Parathyroid adenoma (tissue), 2 donors: Measurements from ENCODE around the gene RPS27L.

Source experiments
- H2AFZ ChIP-seq: fragments of 300-600 bp; sonication (generic); one replicate; pipeline ENCODE4 v1.7.0; 2017; ENCODE audit warnings: antibody characterized with exemption, mild to moderate bottlenecking
- H3K27ac ChIP-seq: fragments of 300-600 bp; sonication (generic); one replicate; pipeline ENCODE4 v1.7.0; 2017
- H3K27me3 ChIP-seq: fragments of 300-600 bp; sonication (generic); one replicate; pipeline ENCODE4 v1.7.0; 2017; ENCODE audit warnings: low read length; ENCODE audit not compliant: control insufficient read depth, insufficient read depth
- H3K36me3 ChIP-seq: fragments of 300-600 bp; sonication (generic); one replicate; pipeline ENCODE4 v1.7.0; 2017; ENCODE audit warnings: low read length; ENCODE audit not compliant: control insufficient read depth, insufficient read depth
- H3K4me1 ChIP-seq: fragments of 300-600 bp; sonication (generic); one replicate; pipeline ENCODE4 v1.7.0; 2017; ENCODE audit warnings: control low read depth
- H3K4me2 ChIP-seq: fragments of 300-600 bp; sonication (generic); one replicate; pipeline ENCODE4 v1.7.0; 2017; ENCODE audit warnings: low read length
- H3K4me3 ChIP-seq: fragments of 300-600 bp; sonication (generic); one replicate; pipeline ENCODE4 v1.7.0; 2017; ENCODE audit warnings: low read depth, low read length
- H3K79me2 ChIP-seq: fragments of 300-600 bp; sonication (generic); one replicate; pipeline ENCODE4 v1.7.0; 2017; ENCODE audit warnings: control low read depth
- H3K9ac ChIP-seq: fragments of 300-600 bp; sonication (generic); one replicate; pipeline ENCODE4 v1.7.0; 2017; ENCODE audit warnings: mild to moderate bottlenecking
- H3K9me3 ChIP-seq: fragments of 300-600 bp; sonication (generic); one replicate; pipeline ENCODE4 v1.7.0; 2017; ENCODE audit warnings: low read length; ENCODE audit not compliant: control insufficient read depth
- CTCF ChIP-seq: fragments of 300-600 bp; sonication (generic); IDR thresholded peaks from one replicate; pipeline ENCODE4 v1.7.0; 2017; ENCODE audit warnings: antibody characterized with exemption, mild to moderate bottlenecking
- donor health status: primary hyperparathyroidism.

RPS27L gene

DNA sequence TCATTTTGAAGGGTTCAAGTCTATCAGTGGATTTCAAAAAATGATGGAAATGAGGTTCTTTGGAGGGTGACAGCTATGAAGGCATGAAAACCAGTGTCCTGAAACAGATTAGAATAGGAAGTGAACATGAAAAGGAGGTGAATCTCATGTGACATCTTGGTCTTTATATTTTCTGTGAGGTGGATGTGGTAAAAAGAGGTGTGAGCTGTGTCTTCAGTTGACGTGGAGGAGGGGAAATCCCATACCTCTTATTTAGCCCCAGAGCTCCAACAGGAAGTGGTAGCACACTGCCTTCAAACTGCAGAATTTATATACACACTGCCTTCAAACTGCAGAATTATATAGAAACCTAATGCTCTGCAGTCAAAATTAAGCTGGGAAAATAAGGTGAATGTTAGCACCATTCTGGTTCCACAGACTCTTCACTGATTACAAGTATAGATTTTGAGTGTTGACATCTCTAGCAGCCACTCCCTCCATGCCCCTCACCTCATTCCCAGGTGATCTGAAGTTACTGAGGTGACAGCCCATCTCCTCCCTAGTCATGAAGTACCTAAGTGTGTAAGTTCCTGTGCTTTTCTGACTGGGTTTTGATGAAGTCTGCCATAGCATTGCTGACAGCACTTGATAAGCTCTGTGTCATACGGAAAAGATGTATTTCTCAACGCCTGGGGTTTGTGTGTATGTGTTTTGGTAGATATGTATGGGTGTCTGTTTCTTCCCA, 34.8 kb upstream of the RPS27L start:
- Histone ChIP-seq H3K4me1 (no peaks in the 10 kb centered on the region), H3K4me2 (no peak overlapping the region), H3K9me3 (no peaks in the 10 kb centered on the region), H3K27ac (no peak overlapping the region), H3K4me3 (no peak overlapping the region), H3K36me3 (no peaks in the 10 kb centered on the region), H3K9ac (no peak overlapping the region), H3K79me2 (peaks cover 11% of the 10 kb centered on the region), H2AFZ (no peak overlapping the region), H3K27me3 (no peaks in the 10 kb centered on the region)
- no peak for TF ChIP-seq CTCF

DNA sequence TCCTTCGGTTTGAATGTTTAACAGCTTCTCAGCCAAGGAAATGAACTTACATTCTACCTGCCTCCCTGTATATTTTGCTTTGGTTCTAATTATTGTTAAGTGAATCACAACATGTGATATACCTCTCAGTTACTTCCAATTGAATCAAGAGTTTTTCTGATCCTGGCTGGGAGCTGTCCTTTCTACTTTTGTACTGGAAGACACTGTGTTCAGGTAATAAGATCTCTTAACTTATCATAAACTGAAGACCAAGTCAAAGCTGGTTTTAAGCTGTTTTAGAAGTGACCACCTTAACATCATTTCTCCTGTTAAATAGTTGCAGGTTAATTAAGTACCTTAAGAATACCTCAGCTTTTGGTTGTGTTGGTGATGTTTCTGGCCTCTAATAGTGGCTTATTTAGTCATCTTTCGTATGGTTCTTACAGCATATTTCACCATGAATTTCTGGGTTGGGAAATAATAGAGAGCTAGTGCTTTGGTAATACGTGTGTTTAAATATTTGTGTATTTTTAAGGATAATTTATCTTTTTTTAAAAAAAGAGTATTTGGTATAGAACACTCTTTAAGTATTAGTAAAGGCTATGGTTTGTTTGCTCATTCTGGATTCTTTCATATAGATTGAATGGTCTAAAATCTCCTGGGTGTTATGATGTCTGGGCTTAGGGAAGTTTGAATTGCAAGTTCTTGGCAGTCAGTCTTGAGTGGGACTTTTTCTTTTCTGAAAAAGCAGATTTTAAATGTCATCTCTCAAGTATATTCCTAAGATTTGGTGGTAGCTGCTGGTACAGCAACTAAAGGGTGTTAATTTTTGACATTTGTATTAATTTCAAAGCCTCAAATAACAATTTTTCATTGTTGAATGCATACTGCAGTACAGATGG, 33.7 kb upstream of the RPS27L start:
- TF ChIP-seq CTCF, result no peak
- Histone ChIP-seq H3K27ac (no peak overlapping the region), H3K4me3 (no peak overlapping the region), H3K4me2 (no peak overlapping the region), H3K4me1 (no peaks in the 10 kb centered on the region), H3K9ac (no peak overlapping the region), H3K79me2 (peaks cover 11% of the 10 kb centered on the region), H2AFZ (no peak overlapping the region), H3K36me3 (no peaks in the 10 kb centered on the region), H3K27me3 (no peaks in the 10 kb centered on the region), H3K9me3 (no peaks in the 10 kb centered on the region)

DNA sequence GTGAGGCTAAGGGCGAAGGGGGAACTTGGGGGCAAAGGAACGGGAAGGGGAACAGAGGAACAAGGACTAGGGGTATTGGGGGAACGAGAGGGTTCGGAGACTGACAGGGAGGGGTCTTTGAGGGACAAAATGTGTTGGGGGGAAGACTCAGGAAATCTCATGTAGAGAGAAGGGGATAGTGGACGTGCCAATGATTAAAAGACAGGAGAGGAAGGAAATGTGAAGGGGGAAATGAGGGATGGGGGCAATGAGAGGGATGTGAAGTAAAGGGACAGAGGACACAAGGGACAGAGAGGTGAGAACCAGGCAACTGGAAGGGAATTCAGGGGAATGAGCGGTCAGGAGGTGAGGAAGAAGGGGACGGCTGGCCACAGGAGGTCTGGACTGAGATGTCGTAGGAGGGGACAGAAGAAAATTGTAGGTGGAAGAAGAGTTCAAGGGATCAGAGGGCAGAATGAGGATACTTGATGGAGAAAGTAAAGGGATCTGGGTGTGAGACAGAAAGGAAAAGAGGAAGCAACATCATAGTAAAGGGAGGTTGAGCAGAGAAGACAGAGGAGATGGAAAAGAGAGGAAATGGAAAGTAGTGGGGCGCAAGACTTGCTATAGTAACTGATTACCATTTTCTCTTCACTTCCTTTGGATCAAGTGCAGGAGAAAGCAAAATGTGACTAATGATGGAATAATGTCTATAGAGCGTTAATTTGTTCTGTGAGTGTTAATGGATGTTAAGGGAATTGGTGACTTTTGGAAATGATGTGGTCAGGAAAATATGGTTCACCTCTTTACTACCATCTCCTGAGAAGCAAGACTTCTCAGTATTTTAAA, 32.9 kb upstream of the RPS27L start:
- no peaks in the 10 kb centered on the region for H3K9me3 ChIP-seq
- peak overlapping the region; percentile 89 for H2AFZ ChIP-seq
- H3K79me2 ChIP-seq, result peaks cover 11% of the 10 kb centered on the region
- peak overlapping the region; percentile 69 for H3K27ac ChIP-seq
- peak overlapping the region; percentile 53 for H3K9ac ChIP-seq
- peak overlapping the region; percentile 83 for H3K4me3 ChIP-seq
- H3K4me2 ChIP-seq, result peak overlapping the region; percentile 85
- H3K27me3 ChIP-seq, result no peaks in the 10 kb centered on the region
- no peak for TF ChIP-seq CTCF
- H3K36me3 ChIP-seq, result no peaks in the 10 kb centered on the region
- no peaks in the 10 kb centered on the region for H3K4me1 ChIP-seq

DNA sequence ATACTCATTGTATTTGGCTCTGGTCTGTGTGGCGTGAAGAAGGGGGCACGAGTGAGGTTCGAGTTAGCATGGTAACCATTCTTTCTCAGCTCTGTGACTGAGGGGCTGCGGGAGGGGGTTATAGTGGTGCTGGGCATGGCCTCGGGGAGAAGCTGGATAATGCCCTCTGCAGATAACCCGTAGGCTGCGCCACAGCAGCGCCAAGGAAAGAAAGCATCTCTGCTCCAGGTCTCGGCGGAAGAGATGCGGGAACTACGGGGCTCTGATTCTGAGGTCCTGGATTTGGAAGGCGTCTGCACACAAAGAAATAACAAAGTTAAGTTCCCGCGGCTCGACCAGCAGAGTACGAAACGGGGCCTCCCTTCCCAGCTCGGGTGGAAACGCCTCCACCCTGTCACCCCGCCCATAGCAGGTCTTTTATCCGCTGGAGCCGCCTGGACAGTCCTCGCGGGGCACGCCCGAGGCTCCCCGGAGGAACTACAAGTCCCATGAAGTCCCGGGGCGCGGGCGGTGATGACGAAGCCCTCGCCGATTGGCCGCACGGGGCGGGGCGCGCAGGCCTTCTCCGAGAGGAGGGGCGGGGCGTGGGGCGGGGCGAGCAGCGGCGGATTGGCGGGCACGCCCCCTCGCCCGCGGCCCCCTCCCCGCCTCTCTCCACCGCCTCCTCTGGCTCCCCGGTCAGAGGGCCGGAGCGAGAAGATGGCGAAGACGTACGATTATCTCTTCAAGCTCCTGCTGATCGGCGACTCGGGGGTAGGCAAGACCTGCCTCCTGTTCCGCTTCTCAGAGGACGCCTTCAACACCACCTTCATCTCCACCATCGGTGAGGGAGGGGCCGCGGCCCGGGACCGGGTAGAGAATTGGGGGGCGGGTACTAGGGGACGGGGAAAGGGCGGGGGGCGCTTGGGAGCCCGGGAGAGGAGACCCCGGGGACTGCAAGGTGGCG, 31.9 kb upstream of the RPS27L start, which contains the start of gene RAB8B:
TSS of gene RAB8B (plus strand) at position 681 of the 946 bp plus-strand sequence. CDS start at position 700, 19 bp downstream.
- peak within 1 kb of the TSS; percentile 83 for H3K4me3 ChIP-seq
- peaks cover 11% of the 10 kb centered on the region for H3K79me2 ChIP-seq
- peak within 1 kb of the TSS; percentile 89 for H2AFZ ChIP-seq
- H3K36me3 ChIP-seq, result no peaks in the 10 kb centered on the region
- peak within 1 kb of the TSS; percentile 69 for H3K27ac ChIP-seq
- peak within 1 kb of the TSS; percentile 53 for H3K9ac ChIP-seq
- H3K27me3 ChIP-seq, result no peaks in the 10 kb centered on the region
- no peaks in the 10 kb centered on the region for H3K9me3 ChIP-seq
- no peak for TF ChIP-seq CTCF
- H3K4me1 ChIP-seq, result no peaks in the 10 kb centered on the region
- H3K4me2 ChIP-seq, result peak within 1 kb of the TSS; percentile 85
